Esophagus squamous epithelium (tissue), 5 donors: Measurements from ENCODE around the gene PTPRN. TPM values are rescaled to one million over a fixed set of nuclear protein-coding genes. Genes with fewer than 3 reads are reported as not detected.

Experiments used
- DNase-seq: peaks from one replicate; lab custom pipeline; 2025; lab: John Stamatoyannopoulos, UW
- H3K27ac ChIP-seq, 4 donors: fragments of 200-600 bp; sonication (generic); one replicate each; pipeline ENCODE4 v1.5.1; 2016 to 2019; ENCODE audit warnings: mild to moderate bottlenecking in 1 of 4
- H3K27me3 ChIP-seq, 4 donors: fragments of 200-600 bp; sonication (generic); 1 replicate in 3 of 4; 2 replicates in 1 of 4; pipeline versions ENCODE4 v1.5.1 to v1.6.0; 2017 to 2021; ENCODE audit warnings: antibody characterized with exemption in 1 of 4
- H3K36me3 ChIP-seq, 3 donors: fragments of 200-600 bp; sonication (generic); one replicate each; pipeline ENCODE4 v1.5.1; 2016 to 2019
- H3K4me1 ChIP-seq, 3 donors: fragments of 200-600 bp; sonication (generic); one replicate each; pipeline ENCODE4 v1.5.1; 2017 to 2019
- H3K4me3 ChIP-seq, 4 donors: fragments of 200-600 bp; sonication (generic); 1 replicate in 3 of 4; 2 replicates in 1 of 4; pipeline ENCODE4 v1.5.1; 2016 to 2019; ENCODE audit warnings: mild to moderate bottlenecking in 2 of 4, moderate library complexity in 1 of 4
- H3K9me3 ChIP-seq, 3 donors: fragments of 200-600 bp; sonication (generic); one replicate each; pipeline ENCODE4 v1.5.1; 2016 to 2019
- POLR2A ChIP-seq, 4 donors: fragments of 450-650 bp; IDR thresholded peaks; one replicate each; pipeline ENCODE4 v1.6.1; 2017; ENCODE audit warnings: antibody characterized with exemption in 4 of 4, mild to moderate bottlenecking in 4 of 4, moderate library complexity in 3 of 4
- WGBS, 2 donors: methylation state at CpG; one replicate each; pipeline ENCODE4 v1.1.5; 2018; 5-methylcytosine and 5-hydroxymethylcytosine counted together
- intact Hi-C: fragments of 100-400 bp; cut with DNase I; formaldehyde crosslinking; loops from one replicate; pipeline ENCODE4 v1.15.0; 2022
- total RNA-seq, 4 donors: library from RNA; depleted of rRNA; stranded (reverse); fragments of >200 nt; gene quantifications; one replicate each; pipeline ENCODE4 v1.1.0, GENCODE V29; 2016
- TF ChIP-seq, protein P1 (sequence below), 6 experiments: fragments of 450-650 bp in 4 of 6; fragments of 200-600 bp in 2 of 6; sonication (generic) in 2 of 6; IDR thresholded peaks; one replicate each; pipeline ENCODE4 v1.5.1; 2016 to 2019; ENCODE audit warnings: antibody characterized with exemption in 6 of 6, mild to moderate bottlenecking in 4 of 6, moderate library complexity in 4 of 6
- donor health status: DM: yes; HTN: yes; CAD: no.

The PTPRN gene
- total RNA-seq, 4 donors from 2014 or later = not detected

DNA sequence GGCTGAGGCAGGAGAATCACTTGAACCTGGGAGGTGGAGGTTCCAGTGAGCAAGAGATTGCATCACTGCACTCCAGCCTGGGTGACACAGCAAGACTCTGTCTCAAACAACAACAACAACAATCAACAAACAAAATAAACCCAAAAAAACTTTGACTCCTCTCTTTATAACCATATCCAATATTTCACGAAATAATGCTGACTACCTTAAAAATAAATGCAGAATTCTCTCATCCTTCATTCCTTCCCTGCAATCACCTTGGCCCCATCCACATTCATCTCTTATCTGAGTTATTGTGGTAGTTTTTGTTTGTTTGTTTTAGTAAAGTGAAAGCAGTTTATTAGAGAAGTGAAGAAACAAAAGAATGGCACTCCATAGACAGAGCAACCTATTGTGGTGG, 3.2 kb downstream of the PTPRN start:
- intact Hi-C loops = loop anchor here (10.0 kb wide), 1 partner anchor 251 kb away; no protein-coding TSS in a partner anchor

DNA sequence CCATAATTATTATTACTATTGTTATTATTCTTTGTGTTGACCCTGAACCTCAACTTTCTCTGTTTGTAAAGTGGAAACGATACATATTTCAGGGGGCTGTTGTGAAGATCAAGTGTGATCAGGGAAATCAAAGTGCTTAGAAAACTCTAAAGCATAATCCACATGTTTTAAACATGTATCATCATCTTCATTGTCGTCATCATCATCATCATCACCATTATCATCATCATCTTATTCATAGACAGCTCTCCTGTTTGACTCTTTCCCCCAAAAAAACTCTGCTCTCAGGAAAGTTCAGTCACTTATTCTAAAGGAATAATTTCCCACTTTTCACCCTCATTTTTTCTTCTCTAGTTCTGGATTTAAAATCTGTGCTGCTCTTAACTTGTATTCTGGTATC, 5.0 kb downstream of the PTPRN start:
- WGBS, 2 donors = 42 to 43% methylated on average over 2 of the region's 2 CpGs
- Histone ChIP-seq H3K4me3 (no peak overlapping the region), H3K36me3 (no peaks in the 10 kb centered on the region), H3K27me3 (peaks cover 0 to 97% (median 6%) of the 10 kb centered on the region in 4 donors), H3K9me3 (no peaks in the 10 kb centered on the region), H3K4me1 (peaks cover 0 to 11% (median 0%) of the 10 kb centered on the region in 3 donors), H3K27ac (no peak overlapping the region)
- no peak for DNase-seq
- TF ChIP-seq, protein P1, sequence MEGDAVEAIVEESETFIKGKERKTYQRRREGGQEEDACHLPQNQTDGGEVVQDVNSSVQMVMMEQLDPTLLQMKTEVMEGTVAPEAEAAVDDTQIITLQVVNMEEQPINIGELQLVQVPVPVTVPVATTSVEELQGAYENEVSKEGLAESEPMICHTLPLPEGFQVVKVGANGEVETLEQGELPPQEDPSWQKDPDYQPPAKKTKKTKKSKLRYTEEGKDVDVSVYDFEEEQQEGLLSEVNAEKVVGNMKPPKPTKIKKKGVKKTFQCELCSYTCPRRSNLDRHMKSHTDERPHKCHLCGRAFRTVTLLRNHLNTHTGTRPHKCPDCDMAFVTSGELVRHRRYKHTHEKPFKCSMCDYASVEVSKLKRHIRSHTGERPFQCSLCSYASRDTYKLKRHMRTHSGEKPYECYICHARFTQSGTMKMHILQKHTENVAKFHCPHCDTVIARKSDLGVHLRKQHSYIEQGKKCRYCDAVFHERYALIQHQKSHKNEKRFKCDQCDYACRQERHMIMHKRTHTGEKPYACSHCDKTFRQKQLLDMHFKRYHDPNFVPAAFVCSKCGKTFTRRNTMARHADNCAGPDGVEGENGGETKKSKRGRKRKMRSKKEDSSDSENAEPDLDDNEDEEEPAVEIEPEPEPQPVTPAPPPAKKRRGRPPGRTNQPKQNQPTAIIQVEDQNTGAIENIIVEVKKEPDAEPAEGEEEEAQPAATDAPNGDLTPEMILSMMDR (IDR thresholded peaks at IDR 0.05) = no peak
- no peak for TF ChIP-seq POLR2A (IDR thresholded peaks at IDR 0.05)
- intact Hi-C loops = loop anchor here (10.0 kb wide), 1 partner anchor 249 kb away; no protein-coding TSS in a partner anchor

More for the DNA sequence above, 3.2 kb downstream of the PTPRN start:
- H3K4me1 ChIP-seq = peaks cover 0 to 12% (median 0%) of the 10 kb centered on the region in 3 donors
- H3K9me3 ChIP-seq = no peaks in the 10 kb centered on the region
- no peak for DNase-seq
- H3K4me3 ChIP-seq = no peak overlapping the region
- TF ChIP-seq POLR2A (IDR thresholded peaks at IDR 0.05) = no peak
- TF ChIP-seq, protein P1 (IDR thresholded peaks at IDR 0.05) = no peak
- no peaks in the 10 kb centered on the region for H3K36me3 ChIP-seq
- 63 to 74% methylated on average over 1 of the region's 1 CpG for WGBS, 2 donors
- no peak overlapping the region for H3K27ac ChIP-seq
- H3K27me3 ChIP-seq = peaks cover 0 to 97% (median 11%) of the 10 kb centered on the region in 4 donors

DNA sequence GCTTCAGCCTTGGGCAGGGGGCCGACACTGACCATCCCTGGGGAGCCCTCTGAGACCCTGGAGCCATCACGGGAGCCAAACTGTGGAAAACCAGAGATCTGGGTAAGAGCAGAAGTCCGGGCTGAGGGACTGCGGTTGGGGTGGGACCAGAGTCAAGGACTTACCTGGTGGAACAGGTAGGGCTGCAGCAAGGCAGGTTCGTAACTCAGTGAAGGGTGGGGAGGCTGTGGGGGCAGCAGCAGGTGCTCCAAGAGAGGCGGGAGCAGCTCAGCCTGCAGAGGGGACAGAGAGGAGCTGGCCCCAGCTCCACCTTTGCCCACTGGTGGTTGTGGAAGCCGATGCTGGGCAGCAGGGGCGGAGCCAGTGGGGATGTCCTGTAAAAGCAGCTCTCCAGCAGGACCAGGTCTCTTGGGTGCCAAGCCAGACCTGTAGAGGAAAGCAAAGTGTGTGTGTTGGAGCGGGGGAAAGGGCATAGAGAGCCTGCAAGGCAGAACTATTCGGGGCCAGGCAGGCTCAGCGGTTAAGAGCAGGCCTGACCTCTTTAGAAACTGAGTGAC, 6.7 kb downstream of the PTPRN start:
- DNase-seq = no peak
- H3K4me1 ChIP-seq = peaks cover 0 to 7% (median 4%) of the 10 kb centered on the region in 3 donors
- no peak overlapping the region for H3K27ac ChIP-seq
- 62 to 65% methylated on average over 7 to 9 of the region's 11 CpGs for whole genome bisulfite sequencing, 2 donors
- no peak overlapping the region for H3K4me3 ChIP-seq
- H3K27me3 ChIP-seq = peaks cover 0 to 84% (median under 1%) of the 10 kb centered on the region in 4 donors
- no peaks in the 10 kb centered on the region for H3K36me3 ChIP-seq
- TF ChIP-seq, protein P1 (IDR thresholded peaks at IDR 0.05) = no peak
- TF ChIP-seq POLR2A (IDR thresholded peaks at IDR 0.05) = no peak
- no peaks in the 10 kb centered on the region for H3K9me3 ChIP-seq
- intact Hi-C loops = loop anchor here (10.0 kb wide), 1 partner anchor 248 kb away; no protein-coding TSS in a partner anchor

DNA sequence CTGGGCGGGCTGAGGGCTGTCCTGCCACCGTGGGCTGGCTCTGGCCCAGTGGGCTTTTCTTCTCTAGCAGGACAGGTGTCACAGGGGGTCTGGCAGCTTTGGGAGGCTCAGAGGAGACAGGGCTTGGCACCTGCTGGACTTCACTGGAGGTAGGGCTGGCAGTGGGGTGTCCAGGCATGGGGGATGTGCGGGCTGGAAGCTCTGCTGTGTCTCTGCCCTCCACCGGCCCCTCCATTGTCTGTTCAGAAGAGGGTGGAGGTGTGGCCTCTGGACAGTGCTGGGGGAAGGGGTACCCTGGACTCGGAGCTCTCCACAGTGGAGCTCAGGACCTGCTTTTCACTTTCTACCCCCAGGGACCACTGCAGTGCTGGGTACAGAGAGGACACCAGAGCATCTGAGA, 9.2 kb downstream of the PTPRN start:
- intact Hi-C loops = loop anchor here (10.0 kb wide), 1 partner anchor 245 kb away; no protein-coding TSS in a partner anchor
- Histone ChIP-seq H3K9me3 (no peaks in the 10 kb centered on the region), H3K4me1 (peaks cover 3 to 11% (median 4%) of the 10 kb centered on the region in 3 donors), H3K27ac (no peak overlapping the region), H3K27me3 (peaks cover 0 to 60% (median 0%) of the 10 kb centered on the region in 4 donors), H3K4me3 (no peak overlapping the region), H3K36me3 (no peaks in the 10 kb centered on the region)
- no peak for DNase-seq
- no CpG with 5 or more reads among the region's 5 CpGs for WGBS, 2 donors
- TF ChIP-seq, protein P1 (IDR thresholded peaks at IDR 0.05) = no peak
- no peak for TF ChIP-seq POLR2A (IDR thresholded peaks at IDR 0.05)

GRCh38 chr2:219299372-219299760, 9.8 kb downstream of the PTPRN start:
- no peaks in the 10 kb centered on the region for H3K36me3 ChIP-seq
- no peak overlapping the region for H3K4me3 ChIP-seq
- intact Hi-C loops = loop anchor here (5.0 kb wide), 1 partner anchor 137 kb away; the partner anchor contains the start of gene NHEJ1
- TF ChIP-seq, protein P1 (IDR thresholded peaks at IDR 0.05) = no peak
- TF ChIP-seq POLR2A (IDR thresholded peaks at IDR 0.05) = no peak
- peaks cover 0 to 53% (median 0%) of the 10 kb centered on the region in 4 donors for H3K27me3 ChIP-seq
- H3K27ac ChIP-seq = no peak overlapping the region
- WGBS, 2 donors = 82% methylated on average over 5 of the region's 6 CpGs; no CpG with 5 or more reads in 1 of the 2 donors
- H3K4me1 ChIP-seq = peaks cover 5 to 18% (median 7%) of the 10 kb centered on the region in 3 donors
- DNase-seq = no peak
- H3K9me3 ChIP-seq = no peaks in the 10 kb centered on the region
